Liver (tissue), 9 donors: ENCODE data around the gene RASGRF2. TPM values are rescaled to one million over a fixed set of nuclear protein-coding genes. Genes with fewer than 3 reads are reported as not detected.

Experiments used
- DNase-seq: peaks from one replicate; pipeline ENCODE4 v3.0.0-alpha.2; 2017; ENCODE audit warnings: low spot score
- H3K27ac ChIP-seq, 2 donors: one replicate each; pipeline ENCODE4 v1.7.0; 2013; ENCODE audit warnings: inconsistent platforms in 2 of 2, low read length in 2 of 2, control low read depth in 1 of 2, low read depth in 1 of 2, mild to moderate bottlenecking in 1 of 2
- H3K27me3 ChIP-seq, 4 donors: one replicate each; pipeline versions ENCODE4 v1.6.1 to v1.7.0; 2013; ENCODE audit warnings: low read length in 3 of 4, inconsistent platforms in 1 of 4, mild to moderate bottlenecking in 1 of 4, moderate library complexity in 1 of 4; ENCODE audit not compliant: control insufficient read depth in 4 of 4, insufficient read depth in 4 of 4
- H3K36me3 ChIP-seq, 4 donors: one replicate each; pipeline versions ENCODE4 v1.6.1 to v1.7.0; 2013; ENCODE audit warnings: low read length in 3 of 4, mild to moderate bottlenecking in 3 of 4, low read depth in 1 of 4, moderate library complexity in 1 of 4; ENCODE audit not compliant: control insufficient read depth in 4 of 4, insufficient read depth in 3 of 4
- H3K4me1 ChIP-seq, 4 donors: one replicate each; pipeline versions ENCODE4 v1.6.1 to v1.7.0; 2013; ENCODE audit warnings: low read length in 3 of 4, mild to moderate bottlenecking in 3 of 4, moderate library complexity in 1 of 4; ENCODE audit not compliant: control insufficient read depth in 4 of 4, insufficient read depth in 4 of 4
- H3K4me3 ChIP-seq, 3 donors: one replicate each; pipeline versions ENCODE4 v1.6.1 to v1.7.0; 2013; ENCODE audit warnings: low read length in 3 of 3, control low read depth in 1 of 3, low read depth in 1 of 3, mild to moderate bottlenecking in 1 of 3
- H3K9ac ChIP-seq, 2 donors: one replicate each; pipeline ENCODE4 v1.7.0; 2013; ENCODE audit warnings: low read length in 2 of 2, mild to moderate bottlenecking in 2 of 2, moderate library complexity in 2 of 2, control low read depth in 1 of 2, low read depth in 1 of 2
- H3K9me3 ChIP-seq, 4 donors: one replicate each; pipeline versions ENCODE4 v1.6.1 to v1.7.0; 2013; ENCODE audit warnings: low read length in 3 of 4; ENCODE audit not compliant: control insufficient read depth in 4 of 4
- ATF3 ChIP-seq: IDR thresholded peaks from 2 replicates; pipeline ENCODE4 v1.6.1; 2016; ENCODE audit warnings: antibody characterized with exemption
- CTCF ChIP-seq: fragments of 150-350 bp; IDR thresholded peaks from 2 replicates; pipeline ENCODE4 v1.5.1; 2017; ENCODE audit warnings: improper control_type of control experiment, low read depth, low read length; ENCODE audit not compliant: missing input control
- FOXA1 ChIP-seq: IDR thresholded peaks from 2 replicates; pipeline ENCODE4 v1.6.1; 2016; ENCODE audit warnings: antibody characterized with exemption
- FOXA2 ChIP-seq: IDR thresholded peaks from 2 replicates; pipeline ENCODE4 v1.6.1; 2016; ENCODE audit warnings: antibody characterized with exemption
- GABPA ChIP-seq, 2 donors: IDR thresholded peaks in 1 of 2; conservative IDR thresholded peaks in 1 of 2; 2 replicates each; pipeline ENCODE4 v1.6.1; 2016; ENCODE audit warnings: antibody characterized with exemption in 2 of 2, mild to moderate bottlenecking in 1 of 2, moderate library complexity in 1 of 2
- HNF4A ChIP-seq, 2 donors: conservative IDR thresholded peaks; 2 replicates each; pipeline ENCODE4 v1.6.1; 2016; ENCODE audit warnings: antibody characterized with exemption in 2 of 2, mild to moderate bottlenecking in 2 of 2
- HNF4G ChIP-seq: IDR thresholded peaks from 2 replicates; pipeline ENCODE4 v1.6.1; 2016; ENCODE audit warnings: antibody characterized with exemption
- JUND ChIP-seq, 2 donors: IDR thresholded peaks; 2 replicates each; pipeline ENCODE4 v1.6.1; 2016; ENCODE audit warnings: antibody characterized with exemption in 2 of 2
- NR2F2 ChIP-seq: IDR thresholded peaks from 2 replicates; pipeline ENCODE4 v1.6.1; 2016; ENCODE audit warnings: antibody characterized with exemption
- RAD21 ChIP-seq, 2 donors: IDR thresholded peaks; 2 replicates each; pipeline ENCODE4 v1.6.1; 2016; ENCODE audit warnings: antibody characterized with exemption in 2 of 2, mild to moderate bottlenecking in 2 of 2
- RXRA ChIP-seq, 2 donors: IDR thresholded peaks; 2 replicates each; pipeline ENCODE4 v1.6.1; 2017 to 2018; ENCODE audit warnings: antibody characterized with exemption in 2 of 2, mild to moderate bottlenecking in 1 of 2
- SP1 ChIP-seq: IDR thresholded peaks from 2 replicates; pipeline ENCODE4 v1.6.1; 2018; ENCODE audit warnings: antibody characterized with exemption, mild to moderate bottlenecking
- TAF1 ChIP-seq: conservative IDR thresholded peaks from 2 replicates; pipeline ENCODE4 v1.6.1; 2016; ENCODE audit warnings: antibody characterized with exemption, mild to moderate bottlenecking
- YY1 ChIP-seq: IDR thresholded peaks from 2 replicates; pipeline ENCODE4 v1.6.1; 2016; ENCODE audit warnings: antibody characterized with exemption, mild to moderate bottlenecking
- ZBTB33 ChIP-seq: IDR thresholded peaks from 2 replicates; pipeline ENCODE4 v1.6.1; 2016; ENCODE audit warnings: antibody characterized with exemption
- WGBS: extraction: QIAGEN DNeasy Blood & Tissue Kit; methylation state at CpG from one replicate; pipeline ENCODE4 v1.1.7; 2013; 5-methylcytosine and 5-hydroxymethylcytosine counted together
- polyA plus RNA-seq, 2 donors: library from polyadenylated mRNA; stranded (reverse) in 1 of 2; unstranded in 1 of 2; fragments of 200-250 nt in 1 of 2; fragments of >200 nt in 1 of 2; fragmentation: Nextera tagmentation in 1 of 2; extraction: Ambion mirVana in 1 of 2; gene quantifications; one replicate each; pipeline versions ENCODE4 v1.2.1 to v1.2.3, GENCODE V29; 2013 to 2015
- total RNA-seq, 2 donors: library from RNA; depleted of rRNA; stranded (reverse); fragments of >200 nt; gene quantifications; one replicate each; pipeline ENCODE4 v1.2.3, GENCODE V29; 2014
- donor health status: healthy.
- donor health status: healthy.
- donor health status: healthy.
- donor health status: healthy.
- donor health status: healthy.

Gene RASGRF2
- total and polyA plus RNA-seq, 4 donors: 0.12 to 3.3 (median 0.23) TPM

GRCh38 chr5:81003811-81004386, 43.7 kb downstream of the RASGRF2 start:
- no peak for DNase-seq
- Histone ChIP-seq H3K36me3 (no peaks in the 10 kb centered on the region), H3K9me3 (no peaks in the 10 kb centered on the region), H3K27ac (no peak overlapping the region), H3K27me3 (no peaks in the 10 kb centered on the region), H3K4me1 (no peaks in the 10 kb centered on the region), H3K9ac (no peak overlapping the region), H3K4me3 (no peak overlapping the region)
- no peak for TF ChIP-seq RXRA (IDR thresholded peaks at IDR 0.05)
- TF ChIP-seq ATF3: no peak
- TF ChIP-seq RAD21 (IDR thresholded peaks at IDR 0.05): no peak
- TF ChIP-seq HNF4G: no peak
- TF ChIP-seq YY1: no peak
- TF ChIP-seq FOXA2: no peak
- no peak for TF ChIP-seq CTCF
- TF ChIP-seq TAF1: no peak
- no peak for TF ChIP-seq FOXA1
- 82% methylated on average over 4 of the region's 4 CpGs for WGBS

- no peaks in the 10 kb centered on the region for H3K9me3 ChIP-seq
- no peaks in the 10 kb centered on the region for H3K36me3 ChIP-seq
- no peak overlapping the region for H3K9ac ChIP-seq
- H3K27ac ChIP-seq: no peak overlapping the region
- 81% methylated on average over 4 of the region's 4 CpGs for WGBS
- DNase-seq: no peak
- TF ChIP-seq ZBTB33 (no peak), FOXA2 (no peak), GABPA (IDR thresholded peaks at IDR 0.05 in 1 of 2, conservative IDR thresholded peaks at IDR 0.05 in 1 of 2) (no peak), SP1 (no peak), TAF1 (no peak), HNF4A (conservative IDR thresholded peaks at IDR 0.05) (no peak), ATF3 (no peak)
- H3K4me3 ChIP-seq: no peak overlapping the region
- no peaks in the 10 kb centered on the region for H3K27me3 ChIP-seq
- no peaks in the 10 kb centered on the region for H3K4me1 ChIP-seq
Observed at GRCh38 chr5:81005708-81006107, 45.5 kb downstream of the RASGRF2 start.

- Histone ChIP-seq H3K9ac (no peak overlapping the region), H3K27ac (no peak overlapping the region), H3K9me3 (no peaks in the 10 kb centered on the region), H3K27me3 (no peaks in the 10 kb centered on the region), H3K36me3 (no peaks in the 10 kb centered on the region), H3K4me3 (no peak overlapping the region), H3K4me1 (no peaks in the 10 kb centered on the region)
- DNase-seq: no peak
- TF ChIP-seq NR2F2 (no peak), HNF4G (no peak), SP1 (no peak), JUND (IDR thresholded peaks at IDR 0.05) (no peak)
Observed at GRCh38 chr5:81006231-81006630, 46.1 kb downstream of the RASGRF2 start.
